NT2/D1 (cell line): ENCODE measurements around the gene FAM193A.

Experiments used
- DNase-seq: peaks from one replicate; pipeline ENCODE4 v3.0.0-alpha.2; 2011; ENCODE audit warnings: low read depth, low spot score
- H3K27me3 ChIP-seq: 2 replicates; pipeline ENCODE4 v1.6.0; 2011; ENCODE audit warnings: mild to moderate bottlenecking; ENCODE audit not compliant: insufficient read length, insufficient read depth
- H3K36me3 ChIP-seq: 2 replicates; pipeline ENCODE4 v1.6.1; 2011; ENCODE audit warnings: mild to moderate bottlenecking, low read length, mixed read lengths; ENCODE audit not compliant: insufficient read depth, insufficient read length
- H3K4me1 ChIP-seq: 2 replicates; pipeline ENCODE4 v1.5.1; 2011; ENCODE audit not compliant: insufficient read depth, insufficient read length
- H3K4me3 ChIP-seq: 2 replicates; pipeline ENCODE4 v1.5.1; 2011; ENCODE audit warnings: low read depth; ENCODE audit not compliant: insufficient read length
- H3K9ac ChIP-seq: 2 replicates; pipeline ENCODE4 v1.6.0; 2011; ENCODE audit warnings: low read depth; ENCODE audit not compliant: insufficient read length
- H3K9me3 ChIP-seq: 2 replicates; pipeline ENCODE4 v1.5.1; 2011; ENCODE audit warnings: mild to moderate bottlenecking, low read length; ENCODE audit not compliant: insufficient read depth
- SUZ12 ChIP-seq: IDR thresholded peaks from 2 replicates; pipeline ENCODE4 v1.6.1; 2011; ENCODE audit not compliant: insufficient read length, insufficient read depth; ENCODE audit errors: extremely low read depth
- YY1 ChIP-seq: IDR thresholded peaks from 2 replicates; pipeline ENCODE4 v1.6.1; 2011; ENCODE audit not compliant: insufficient read length, insufficient read depth
- ZNF274 ChIP-seq: IDR thresholded peaks from 2 replicates; pipeline ENCODE4 v1.6.1; 2011; ENCODE audit warnings: mild to moderate bottlenecking, low read depth, low read length

FAM193A gene

DNA sequence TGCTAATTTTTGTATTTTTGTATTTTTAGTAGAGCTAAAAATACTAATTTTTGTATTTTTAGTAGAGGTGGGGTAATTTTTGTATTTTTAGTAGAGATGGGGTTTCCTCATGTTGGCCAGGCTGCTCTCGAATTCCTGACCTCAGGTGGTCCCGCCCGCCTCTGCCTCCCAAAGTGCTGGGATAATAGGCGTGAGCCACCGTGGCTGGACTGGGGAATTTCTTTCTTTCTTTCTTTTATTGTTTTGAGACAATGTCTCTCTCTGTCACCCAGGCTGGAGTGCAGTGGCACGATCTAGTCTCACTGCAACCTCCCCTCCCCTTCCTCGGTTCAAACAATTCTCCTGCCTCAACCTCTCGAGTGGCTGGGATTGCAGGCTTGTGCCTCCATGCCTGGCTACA lies 83.0 kb downstream of the FAM193A start:
- no peak for DNase-seq
- TF ChIP-seq ZNF274, result no peak
- no peak for TF ChIP-seq SUZ12
- TF ChIP-seq YY1, result no peak
- no peaks in the 10 kb centered on the region for H3K36me3 ChIP-seq

DNA sequence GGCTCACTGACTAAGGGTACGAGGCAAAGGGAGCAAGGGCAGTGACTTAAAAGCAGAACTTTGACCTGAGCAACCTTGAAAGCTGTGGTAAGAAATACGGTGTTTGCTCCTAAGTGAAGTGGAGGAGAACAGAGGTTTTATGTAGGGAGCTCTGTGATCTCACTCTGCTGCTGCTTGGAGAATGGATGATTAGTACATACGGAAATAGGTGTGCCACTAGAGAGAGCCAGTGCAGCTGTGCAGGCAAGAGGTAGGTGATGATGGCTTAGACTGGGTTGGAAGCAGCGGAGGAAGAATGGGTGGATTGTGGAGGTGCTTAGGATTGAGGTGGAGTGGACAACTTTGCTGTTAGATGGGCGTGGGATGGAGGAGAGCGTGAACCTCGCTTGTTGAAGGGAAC lies 85.0 kb downstream of the FAM193A start:
- no peak overlapping the region for H3K4me3 ChIP-seq
- peaks cover 25% of the 10 kb centered on the region for H3K4me1 ChIP-seq
- TF ChIP-seq YY1 (no peak), SUZ12 (no peak), ZNF274 (no peak)
- H3K36me3 ChIP-seq, result peaks cover 13% of the 10 kb centered on the region
- no peaks in the 10 kb centered on the region for H3K27me3 ChIP-seq
- DNase-seq, result no peak
- no peaks in the 10 kb centered on the region for H3K9me3 ChIP-seq
- H3K9ac ChIP-seq, result no peak overlapping the region

More for the DNA sequence above, 83.0 kb downstream of the FAM193A start:
- Histone ChIP-seq H3K9me3 (no peaks in the 10 kb centered on the region), H3K9ac (no peak overlapping the region), H3K27me3 (no peaks in the 10 kb centered on the region), H3K4me1 (peaks cover 25% of the 10 kb centered on the region), H3K4me3 (no peak overlapping the region)

DNA sequence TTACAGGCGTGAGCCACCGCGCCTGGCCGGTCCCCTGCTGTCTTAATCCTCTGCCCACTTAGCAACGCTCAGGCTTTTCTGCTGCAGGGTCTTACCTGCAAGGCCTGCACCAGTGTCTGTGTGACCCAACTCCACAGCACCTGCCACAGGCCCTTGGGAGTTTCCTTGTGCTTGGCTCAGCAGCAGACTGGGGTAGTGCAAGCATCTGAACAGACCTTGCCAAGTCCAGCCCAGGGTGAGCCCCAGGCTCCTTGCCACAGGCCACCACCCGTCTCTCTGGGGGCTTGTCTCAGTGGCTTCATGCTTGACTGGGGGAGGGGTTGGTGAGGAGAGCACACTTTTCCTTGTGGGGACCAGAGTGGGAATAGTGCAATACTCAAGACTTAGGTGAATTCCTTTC lies 87.0 kb downstream of the FAM193A start:
- TF ChIP-seq SUZ12, result no peak
- TF ChIP-seq YY1, result no peak
- TF ChIP-seq ZNF274, result no peak
- Histone ChIP-seq H3K27me3 (no peaks in the 10 kb centered on the region), H3K9me3 (no peaks in the 10 kb centered on the region), H3K4me3 (no peak overlapping the region), H3K9ac (no peak overlapping the region), H3K4me1 (peaks cover 25% of the 10 kb centered on the region), H3K36me3 (peaks cover 24% of the 10 kb centered on the region)
- DNase-seq, result no peak

DNA sequence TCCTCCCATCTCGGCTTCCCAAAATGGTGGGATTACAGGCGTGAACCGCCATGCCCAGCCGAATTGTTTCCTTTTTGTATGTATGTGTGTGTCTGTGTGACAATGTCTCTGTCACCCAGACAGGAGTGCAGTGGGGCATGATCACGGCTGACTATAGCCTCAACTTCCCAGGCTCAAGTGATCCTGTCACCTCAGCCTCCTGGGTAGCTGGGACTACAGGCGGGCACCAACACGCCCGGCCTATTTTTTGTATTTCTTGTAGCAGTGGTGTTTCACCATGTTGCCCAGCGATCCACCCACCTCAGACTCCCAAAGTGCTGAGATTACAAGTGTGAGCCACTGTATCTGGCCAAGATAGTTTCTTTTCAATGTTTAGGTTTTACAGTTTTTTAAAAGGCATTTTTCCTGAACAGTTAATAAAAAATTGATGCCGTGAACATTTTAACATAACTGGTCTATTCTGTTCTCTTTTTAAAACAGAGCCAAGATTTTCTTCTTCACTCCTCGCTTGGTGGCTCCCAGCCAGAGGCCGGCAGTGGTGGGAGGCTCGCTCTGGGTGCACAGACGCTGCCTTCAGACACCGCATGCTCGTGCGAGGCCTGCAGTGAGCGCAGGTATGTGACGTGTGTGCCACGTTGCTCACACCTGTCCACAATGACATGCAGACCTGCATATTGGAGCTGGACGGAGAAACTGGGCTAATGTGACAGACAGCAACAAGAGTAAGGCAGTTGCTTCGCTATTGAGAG lies 88.5 kb downstream of the FAM193A start:
- Histone ChIP-seq H3K4me1 (peaks cover 22% of the 10 kb centered on the region), H3K9ac (no peak overlapping the region), H3K27me3 (no peaks in the 10 kb centered on the region), H3K9me3 (no peaks in the 10 kb centered on the region), H3K4me3 (no peak overlapping the region), H3K36me3 (peaks cover 34% of the 10 kb centered on the region)
- TF ChIP-seq YY1 (no peak), SUZ12 (no peak), ZNF274 (no peak)
- no peak for DNase-seq

DNA sequence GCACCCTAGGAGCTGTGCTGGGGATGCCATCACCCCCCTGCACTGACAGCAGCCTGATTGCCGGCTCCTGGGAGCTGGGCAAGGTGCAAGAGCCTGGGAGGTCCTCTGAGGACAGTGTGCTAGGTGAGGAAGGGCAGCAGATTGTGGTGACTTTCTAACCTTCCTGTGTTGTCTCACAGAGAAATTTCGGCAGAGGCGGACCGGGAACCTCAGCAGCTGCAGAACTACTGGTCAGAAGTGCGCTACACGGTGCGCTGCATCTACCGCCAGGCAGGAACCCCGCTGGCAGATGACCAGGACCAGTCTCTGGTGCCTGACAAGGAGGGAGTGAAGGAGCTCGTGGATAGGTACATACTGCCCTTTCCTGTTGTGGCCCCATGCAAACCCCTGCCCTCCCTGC lies 89.8 kb downstream of the FAM193A start:
- Histone ChIP-seq H3K9me3 (no peaks in the 10 kb centered on the region), H3K27me3 (no peaks in the 10 kb centered on the region), H3K9ac (no peak overlapping the region), H3K36me3 (peaks cover 45% of the 10 kb centered on the region), H3K4me1 (peaks cover 17% of the 10 kb centered on the region), H3K4me3 (no peak overlapping the region)
- no peak for DNase-seq
- TF ChIP-seq SUZ12 (no peak), YY1 (no peak), ZNF274 (no peak)

DNA sequence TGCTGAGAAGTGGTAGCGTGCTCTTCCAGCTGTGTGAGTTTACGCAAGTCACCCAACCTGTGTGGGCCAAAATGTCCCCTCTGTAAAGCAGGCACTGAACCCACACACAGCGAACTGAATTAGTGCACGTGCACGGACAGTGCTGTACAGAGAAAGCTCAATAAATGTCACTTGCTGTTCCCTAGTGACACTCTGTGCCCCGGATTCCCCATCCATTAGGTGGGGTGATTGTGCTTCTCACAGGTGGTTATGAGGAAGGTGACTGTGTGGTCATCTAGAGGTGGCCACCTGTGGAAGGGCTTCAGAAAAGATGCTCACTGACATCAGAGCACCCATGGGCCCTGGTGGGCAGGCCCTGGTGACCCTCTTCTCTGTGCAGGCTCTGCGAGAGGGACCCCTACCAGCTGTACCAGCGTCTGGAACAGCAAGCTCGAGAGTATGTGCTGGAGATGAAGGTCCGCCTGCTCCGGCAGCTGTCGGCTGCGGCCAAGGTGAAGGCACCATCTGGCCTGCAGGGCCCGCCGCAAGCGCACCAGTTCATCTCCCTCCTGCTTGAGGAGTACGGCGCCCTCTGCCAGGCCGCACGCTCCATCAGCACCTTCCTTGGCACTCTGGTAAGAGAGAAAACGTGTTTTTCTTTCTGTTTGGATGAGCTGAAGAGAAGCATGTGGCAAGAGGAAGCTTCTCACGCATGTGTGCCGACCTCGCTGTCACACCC lies 94.3 kb downstream of the FAM193A start:
- Histone ChIP-seq H3K9ac (no peak overlapping the region), H3K36me3 (peaks cover 66% of the 10 kb centered on the region), H3K4me3 (no peak overlapping the region)

DNA sequence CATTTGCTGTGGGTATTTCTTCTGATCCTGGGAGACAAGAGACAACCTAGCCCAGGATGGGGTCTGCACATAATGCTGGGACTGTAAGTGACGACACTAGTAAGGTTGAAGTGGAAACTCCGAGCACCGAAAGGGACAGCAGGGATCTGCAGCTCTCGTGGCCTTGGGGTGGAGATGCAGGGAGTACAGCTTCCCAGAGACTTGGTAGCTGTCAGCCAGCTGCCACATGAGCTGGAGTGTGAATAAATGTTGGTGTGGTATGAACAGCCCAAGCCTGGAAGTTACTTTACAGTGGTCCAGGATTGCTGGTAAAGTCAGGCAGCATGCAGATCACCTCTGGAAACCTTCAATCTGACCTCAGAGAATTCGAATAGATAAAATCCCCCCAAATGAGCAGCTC lies 97.6 kb downstream of the FAM193A start:
- no peak overlapping the region for H3K9ac ChIP-seq
- no peak for DNase-seq
- TF ChIP-seq SUZ12 (no peak), YY1 (no peak), ZNF274 (no peak)
- no peaks in the 10 kb centered on the region for H3K27me3 ChIP-seq
- H3K4me1 ChIP-seq, result peaks cover 6% of the 10 kb centered on the region
- no peaks in the 10 kb centered on the region for H3K9me3 ChIP-seq
- H3K4me3 ChIP-seq, result no peak overlapping the region
- H3K36me3 ChIP-seq, result peaks cover 73% of the 10 kb centered on the region

More for the DNA sequence above, 94.3 kb downstream of the FAM193A start:
- Histone ChIP-seq H3K4me1 (peaks cover 6% of the 10 kb centered on the region), H3K27me3 (no peaks in the 10 kb centered on the region), H3K9me3 (no peaks in the 10 kb centered on the region)
- DNase-seq, result no peak
- TF ChIP-seq YY1 (no peak), ZNF274 (no peak), SUZ12 (no peak)
